WTC11 (cell line): Measurements from ENCODE around the gene P3H3. TPM values are rescaled to one million over a fixed set of nuclear protein-coding genes. Genes with fewer than 3 reads are reported as not detected.

Source experiments
- ATAC-seq: fragments of 200-7000 bp; cut with Tn5 transposase; 2 replicates; pipeline ENCODE4 v1.10.0; 2021; ENCODE audit warnings: mild to moderate bottlenecking, moderate library complexity
- CTCF ChIA-PET: fragments of 300-600 bp; sonication (Branson Sonifier 250); formaldehyde crosslinking; loops from one replicate; lab custom pipeline; 2021; ENCODE audit warnings: antibody characterized with exemption; lab: Charles Lee
- POLR2A ChIA-PET: fragments of 350-600 bp; sonication (Branson Sonifier 250); formaldehyde crosslinking; loops from one replicate; lab custom pipeline; 2021; ENCODE audit warnings: antibody characterized with exemption; lab: Charles Lee
- DNase-seq: peaks from one replicate; pipeline ENCODE4 v3.0.0; 2021; ENCODE audit warnings: low spot score
- H3K27ac Mint-ChIP-seq: 2 replicates; pipeline ENCODE4 v1.8.0; 2021; ENCODE audit warnings: mixed read lengths
- H3K27me3 Mint-ChIP-seq: 2 replicates; pipeline ENCODE4 v1.8.0; 2021; ENCODE audit warnings: low read depth, mild to moderate bottlenecking, moderate library complexity, mixed read lengths
- H3K36me3 Mint-ChIP-seq: 2 replicates; pipeline ENCODE4 v1.8.0; 2021; ENCODE audit warnings: mixed read lengths
- H3K4me1 Mint-ChIP-seq: 2 replicates; pipeline ENCODE4 v1.8.0; 2022; ENCODE audit warnings: mixed read lengths
- H3K4me3 Mint-ChIP-seq: 2 replicates; pipeline ENCODE4 v1.8.0; 2021; ENCODE audit warnings: mild to moderate bottlenecking, moderate library complexity, mixed read lengths
- H3K9me3 Mint-ChIP-seq: 2 replicates; pipeline ENCODE4 v1.8.0; 2021; ENCODE audit warnings: mixed read lengths
- E2F1 ChIP-seq: sonication (generic); formaldehyde crosslinking; IDR thresholded peaks from 2 replicates; pipeline ENCODE4 v1.8.0; 2022; ENCODE audit warnings: mild to moderate bottlenecking, missing genetic modification reagents
- ELF4 ChIP-seq: sonication (generic); formaldehyde crosslinking; IDR thresholded peaks from 2 replicates; pipeline ENCODE4 v1.8.1; 2022; ENCODE audit warnings: low read depth, mild to moderate bottlenecking, moderate library complexity, missing genetic modification reagents
- EMX1 ChIP-seq: fragments of 250-450 bp; sonication (Bioruptor Pico); IDR thresholded peaks from 2 replicates; pipeline ENCODE4 v1.8.0; 2021; ENCODE audit warnings: mild to moderate bottlenecking
- FOXJ3 ChIP-seq: sonication (generic); formaldehyde crosslinking; IDR thresholded peaks from 2 replicates; pipeline ENCODE4 v1.9.0; 2021; ENCODE audit warnings: missing genetic modification reagents, mild to moderate bottlenecking, borderline replicate concordance
- FOXP1 ChIP-seq: sonication (generic); formaldehyde crosslinking; IDR thresholded peaks from 2 replicates; pipeline ENCODE4 v1.8.0; 2022; ENCODE audit warnings: missing genetic modification reagents, mild to moderate bottlenecking, moderate library complexity, borderline replicate concordance
- GTF2I ChIP-seq: fragments of 250-450 bp; sonication (Bioruptor Pico); conservative IDR thresholded peaks from 2 replicates; pipeline ENCODE4 v1.4.0; 2021; ENCODE audit warnings: mild to moderate bottlenecking
- MAX ChIP-seq: sonication (generic); formaldehyde crosslinking; IDR thresholded peaks from 2 replicates; pipeline ENCODE4 v1.8.0; 2022; ENCODE audit warnings: mild to moderate bottlenecking, missing genetic modification reagents
- NFATC4 ChIP-seq: fragments of 250-450 bp; sonication (Bioruptor Pico); IDR thresholded peaks from 2 replicates; pipeline ENCODE4 v1.9.0; 2021; ENCODE audit warnings: mild to moderate bottlenecking
- PREB ChIP-seq: sonication (generic); formaldehyde crosslinking; IDR thresholded peaks from 2 replicates; pipeline ENCODE4 v1.8.1; 2022; ENCODE audit warnings: mild to moderate bottlenecking, missing genetic modification reagents, moderate library complexity, borderline replicate concordance
- SOX15 ChIP-seq: fragments of 250-450 bp; sonication (Bioruptor Pico); IDR thresholded peaks from 2 replicates; pipeline ENCODE4 v1.9.0; 2021; ENCODE audit warnings: mild to moderate bottlenecking
- TCF7 ChIP-seq: sonication (generic); formaldehyde crosslinking; IDR thresholded peaks from 2 replicates; pipeline ENCODE4 v1.8.0; 2022; ENCODE audit warnings: mild to moderate bottlenecking, low read depth, missing genetic modification reagents, moderate library complexity
- USF1 ChIP-seq: sonication (generic); formaldehyde crosslinking; IDR thresholded peaks from 2 replicates; pipeline ENCODE4 v1.8.0; 2022; ENCODE audit warnings: mild to moderate bottlenecking, missing genetic modification reagents
- ZNF263 ChIP-seq: sonication (generic); formaldehyde crosslinking; IDR thresholded peaks from 2 replicates; pipeline ENCODE4 v1.8.1; 2022; ENCODE audit warnings: low read depth, mild to moderate bottlenecking, moderate library complexity, missing genetic modification reagents
- ZNF317 ChIP-seq: sonication (generic); formaldehyde crosslinking; IDR thresholded peaks from 2 replicates; pipeline ENCODE4 v1.8.1; 2023; ENCODE audit warnings: low read depth, mild to moderate bottlenecking, moderate library complexity, missing genetic modification reagents, borderline replicate concordance
- ZNF512 ChIP-seq: sonication (generic); formaldehyde crosslinking; IDR thresholded peaks from 2 replicates; pipeline ENCODE4 v1.8.1; 2022; ENCODE audit warnings: missing genetic modification reagents, borderline replicate concordance
- ZNF671 ChIP-seq: fragments of 250-450 bp; sonication (Bioruptor Pico); IDR thresholded peaks from 2 replicates; pipeline ENCODE4 v1.8.0; 2021; ENCODE audit warnings: mild to moderate bottlenecking
- total RNA-seq: library from RNA; stranded (reverse); gene quantifications from 3 replicates; pipeline ENCODE4 v1.2.3, GENCODE V29; 2021
- TF ChIP-seq, protein P1 (sequence below): fragments of 200-600 bp; IDR thresholded peaks from 2 replicates; pipeline ENCODE4 v1.8.0; 2022; ENCODE audit warnings: antibody characterized with exemption
- TF ChIP-seq, protein P2 (sequence below): fragments of 250-450 bp; sonication (Bioruptor Pico); IDR thresholded peaks from 2 replicates; pipeline ENCODE4 v1.9.0; 2021; ENCODE audit warnings: moderate library complexity, mild to moderate bottlenecking, inconsistent platforms, borderline replicate concordance
- TF ChIP-seq, protein P3 (sequence below): fragments of 250-450 bp; sonication (Bioruptor Pico); IDR thresholded peaks from 2 replicates; pipeline ENCODE4 v1.9.0; 2021; ENCODE audit warnings: mild to moderate bottlenecking

Gene P3H3
- total RNA-seq, 1 experiment from 2014 or later: 50.7 TPM

GRCh38 chr12:6846316-6846869 is 18.2 kb downstream of the P3H3 start:
- Mint-ChIP-seq H3K4me1 (peaks cover 14% of the 10 kb centered on the region), H3K27me3 (no peaks in the 10 kb centered on the region), H3K9me3 (no peaks in the 10 kb centered on the region), H3K4me3 (no peak overlapping the region), H3K36me3 (peaks cover 61% of the 10 kb centered on the region), H3K27ac (no peak overlapping the region)
- ChIA-PET CTCF (interaction anchor here (0.8 kb wide), 1 partner anchor 23 kb away, joined by 3 read pairs; no protein-coding TSS in a partner anchor), POLR2A (no interaction called here)
- ATAC-seq (no peak), DNase-seq (no peak)
- no peak for TF ChIP-seq FOXJ3 (CRISPR knock-in tag)
- TF ChIP-seq, protein P1, sequence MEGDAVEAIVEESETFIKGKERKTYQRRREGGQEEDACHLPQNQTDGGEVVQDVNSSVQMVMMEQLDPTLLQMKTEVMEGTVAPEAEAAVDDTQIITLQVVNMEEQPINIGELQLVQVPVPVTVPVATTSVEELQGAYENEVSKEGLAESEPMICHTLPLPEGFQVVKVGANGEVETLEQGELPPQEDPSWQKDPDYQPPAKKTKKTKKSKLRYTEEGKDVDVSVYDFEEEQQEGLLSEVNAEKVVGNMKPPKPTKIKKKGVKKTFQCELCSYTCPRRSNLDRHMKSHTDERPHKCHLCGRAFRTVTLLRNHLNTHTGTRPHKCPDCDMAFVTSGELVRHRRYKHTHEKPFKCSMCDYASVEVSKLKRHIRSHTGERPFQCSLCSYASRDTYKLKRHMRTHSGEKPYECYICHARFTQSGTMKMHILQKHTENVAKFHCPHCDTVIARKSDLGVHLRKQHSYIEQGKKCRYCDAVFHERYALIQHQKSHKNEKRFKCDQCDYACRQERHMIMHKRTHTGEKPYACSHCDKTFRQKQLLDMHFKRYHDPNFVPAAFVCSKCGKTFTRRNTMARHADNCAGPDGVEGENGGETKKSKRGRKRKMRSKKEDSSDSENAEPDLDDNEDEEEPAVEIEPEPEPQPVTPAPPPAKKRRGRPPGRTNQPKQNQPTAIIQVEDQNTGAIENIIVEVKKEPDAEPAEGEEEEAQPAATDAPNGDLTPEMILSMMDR: no peak
- TF ChIP-seq ZNF263 (CRISPR knock-in tag): no peak
- TF ChIP-seq ZNF317 (CRISPR knock-in tag): no peak
- TF ChIP-seq ELF4 (CRISPR knock-in tag): no peak
- TF ChIP-seq FOXP1 (CRISPR knock-in tag): no peak
- TF ChIP-seq SOX15 (CRISPR knock-in tag): no peak
- TF ChIP-seq PREB (CRISPR knock-in tag): no peak
- TF ChIP-seq USF1 (CRISPR knock-in tag): no peak
- no peak for TF ChIP-seq NFATC4 (CRISPR knock-in tag)
- TF ChIP-seq E2F1 (CRISPR knock-in tag): no peak
- TF ChIP-seq, protein P2, sequence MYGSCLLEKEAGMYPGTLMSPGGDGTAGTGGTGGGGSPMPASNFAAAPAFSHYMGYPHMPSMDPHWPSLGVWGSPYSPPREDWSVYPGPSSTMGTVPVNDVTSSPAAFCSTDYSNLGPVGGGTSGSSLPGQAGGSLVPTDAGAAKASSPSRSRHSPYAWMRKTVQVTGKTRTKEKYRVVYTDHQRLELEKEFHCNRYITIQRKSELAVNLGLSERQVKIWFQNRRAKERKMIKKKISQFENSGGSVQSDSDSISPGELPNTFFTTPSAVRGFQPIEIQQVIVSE (CRISPR knock-in tag): no peak
- TF ChIP-seq ZNF671 (CRISPR knock-in tag): no peak
- TF ChIP-seq, protein P3, sequence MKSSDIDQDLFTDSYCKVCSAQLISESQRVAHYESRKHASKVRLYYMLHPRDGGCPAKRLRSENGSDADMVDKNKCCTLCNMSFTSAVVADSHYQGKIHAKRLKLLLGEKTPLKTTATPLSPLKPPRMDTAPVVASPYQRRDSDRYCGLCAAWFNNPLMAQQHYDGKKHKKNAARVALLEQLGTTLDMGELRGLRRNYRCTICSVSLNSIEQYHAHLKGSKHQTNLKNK (CRISPR knock-in tag): no peak
- no peak for TF ChIP-seq GTF2I

GRCh38 chr12:6847676-6848075 is 19.5 kb downstream of the P3H3 start:
- no peaks in the 10 kb centered on the region for H3K9me3 Mint-ChIP-seq
- ATAC-seq: no peak
- no peaks in the 10 kb centered on the region for H3K27me3 Mint-ChIP-seq
- DNase-seq: no peak
- no peak overlapping the region for H3K4me3 Mint-ChIP-seq
- CTCF ChIA-PET: no interaction called here
- TF ChIP-seq TCF7 (CRISPR knock-in tag) (no peak), EMX1 (CRISPR knock-in tag) (no peak), ZNF512 (no peak), FOXJ3 (CRISPR knock-in tag) (no peak), MAX (CRISPR knock-in tag) (no peak)
- TF ChIP-seq, all 79 proteins: peak for 0
- POLR2A ChIA-PET: no interaction called here
- H3K27ac Mint-ChIP-seq: no peak overlapping the region
- H3K4me1 Mint-ChIP-seq: peaks cover 14% of the 10 kb centered on the region
- peaks cover 56% of the 10 kb centered on the region for H3K36me3 Mint-ChIP-seq
